HEK293T (cell line): ENCODE measurements around the gene GLI1.

Experiments
- ARNT ChIP-seq: fragments of 450-650 bp; IDR thresholded peaks from 2 replicates; pipeline ENCODE4 v1.6.1; 2017; ENCODE audit warnings: mild to moderate bottlenecking
- ELF4 ChIP-seq: fragments of 450-650 bp; IDR thresholded peaks from 2 replicates; pipeline ENCODE4 v1.6.1; 2017; ENCODE audit warnings: antibody characterized with exemption
- FOXK2 ChIP-seq: fragments of 450-650 bp; IDR thresholded peaks from 2 replicates; pipeline ENCODE4 v1.6.1; 2016; ENCODE audit warnings: mild to moderate bottlenecking
- NFRKB ChIP-seq: fragments of 450-650 bp; IDR thresholded peaks from 2 replicates; pipeline ENCODE4 v1.6.1; 2016; ENCODE audit warnings: mild to moderate bottlenecking, moderate library complexity
- TF ChIP-seq, protein P1 (sequence below): fragments of 450-650 bp; IDR thresholded peaks from 2 replicates; pipeline ENCODE4 v1.6.1; 2016

DNA sequence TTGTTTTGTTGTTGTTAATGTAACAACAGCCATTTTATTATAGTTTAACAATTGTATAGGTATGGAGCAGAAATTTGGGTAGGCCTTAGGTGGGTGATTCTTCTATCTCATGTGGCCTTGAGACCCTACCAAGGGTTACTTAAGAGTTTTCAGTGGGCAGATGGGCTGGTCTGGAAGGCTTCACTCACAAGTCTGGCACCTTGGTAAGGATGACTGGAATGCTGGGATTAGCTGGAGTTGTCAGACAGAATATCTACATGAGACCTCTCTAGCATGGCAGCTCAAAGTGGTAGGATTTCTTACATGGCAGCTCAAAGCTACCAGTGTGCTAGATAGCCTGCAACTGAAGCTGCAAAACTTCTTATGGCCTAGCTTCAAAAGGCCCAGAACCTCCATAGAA, 26.1 kb downstream of the GLI1 start:
- no peak for TF ChIP-seq ARNT
- TF ChIP-seq NFRKB: no peak
- no peak for TF ChIP-seq ELF4
- TF ChIP-seq, protein P1, sequence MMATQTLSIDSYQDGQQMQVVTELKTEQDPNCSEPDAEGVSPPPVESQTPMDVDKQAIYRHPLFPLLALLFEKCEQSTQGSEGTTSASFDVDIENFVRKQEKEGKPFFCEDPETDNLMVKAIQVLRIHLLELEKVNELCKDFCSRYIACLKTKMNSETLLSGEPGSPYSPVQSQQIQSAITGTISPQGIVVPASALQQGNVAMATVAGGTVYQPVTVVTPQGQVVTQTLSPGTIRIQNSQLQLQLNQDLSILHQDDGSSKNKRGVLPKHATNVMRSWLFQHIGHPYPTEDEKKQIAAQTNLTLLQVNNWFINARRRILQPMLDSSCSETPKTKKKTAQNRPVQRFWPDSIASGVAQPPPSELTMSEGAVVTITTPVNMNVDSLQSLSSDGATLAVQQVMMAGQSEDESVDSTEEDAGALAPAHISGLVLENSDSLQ: no peak
- no peak for TF ChIP-seq FOXK2
